DND-41 (cell line): ENCODE results near the gene TRIM65.

Experiments used
- EZH2 ChIP-seq: IDR thresholded peaks from 3 replicates; pipeline ENCODE4 v1.6.1; 2012; ENCODE audit warnings: borderline replicate concordance, low read depth, mild to moderate bottlenecking, moderate library complexity, low read length, inconsistent platforms; ENCODE audit not compliant: severe bottlenecking
- TF ChIP-seq, protein P1 (sequence below): IDR thresholded peaks from 2 replicates; pipeline ENCODE4 v1.5.1; 2012; ENCODE audit warnings: borderline replicate concordance, low read length, moderate library complexity, mild to moderate bottlenecking; ENCODE audit not compliant: poor library complexity, severe bottlenecking; ENCODE audit errors: extremely low read depth

DNA sequence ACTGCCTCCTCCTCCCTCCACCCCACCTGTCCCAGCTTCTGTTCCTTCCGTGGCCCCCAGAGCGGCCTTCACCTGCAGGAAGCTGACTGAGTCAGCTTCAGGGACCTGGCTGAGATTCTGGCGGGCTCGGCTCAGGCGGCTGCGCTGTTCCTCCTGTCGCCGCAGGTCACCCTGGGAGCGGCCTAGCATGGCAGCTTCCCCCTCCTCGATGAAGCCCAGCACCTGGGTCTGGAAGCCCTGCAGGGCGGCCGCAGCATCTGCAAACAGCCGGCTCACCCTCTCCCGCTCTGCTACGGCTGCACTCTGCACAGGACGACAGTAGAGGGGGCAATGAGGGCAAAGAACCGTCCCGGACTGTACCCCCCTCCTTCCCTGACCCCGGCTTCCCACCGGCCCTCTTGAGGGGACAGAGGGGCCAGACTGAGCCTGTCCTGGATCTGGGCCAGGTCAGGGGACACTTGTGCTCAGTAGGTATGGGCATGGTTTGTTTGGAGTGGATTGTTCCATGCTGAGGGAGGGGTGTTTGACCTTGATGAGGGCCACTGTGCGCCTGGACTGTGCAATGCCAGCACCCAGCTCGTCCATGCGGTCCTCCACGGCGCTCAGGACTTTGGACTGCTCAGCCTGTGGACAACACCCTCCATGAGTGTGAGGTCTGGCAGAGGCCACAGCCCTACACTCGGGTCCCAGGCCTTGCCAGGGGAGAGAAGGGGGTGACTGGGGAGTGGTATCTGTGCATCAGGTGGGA is 20.4 kb downstream of the TRIM65 start:
- TF ChIP-seq, protein P1, sequence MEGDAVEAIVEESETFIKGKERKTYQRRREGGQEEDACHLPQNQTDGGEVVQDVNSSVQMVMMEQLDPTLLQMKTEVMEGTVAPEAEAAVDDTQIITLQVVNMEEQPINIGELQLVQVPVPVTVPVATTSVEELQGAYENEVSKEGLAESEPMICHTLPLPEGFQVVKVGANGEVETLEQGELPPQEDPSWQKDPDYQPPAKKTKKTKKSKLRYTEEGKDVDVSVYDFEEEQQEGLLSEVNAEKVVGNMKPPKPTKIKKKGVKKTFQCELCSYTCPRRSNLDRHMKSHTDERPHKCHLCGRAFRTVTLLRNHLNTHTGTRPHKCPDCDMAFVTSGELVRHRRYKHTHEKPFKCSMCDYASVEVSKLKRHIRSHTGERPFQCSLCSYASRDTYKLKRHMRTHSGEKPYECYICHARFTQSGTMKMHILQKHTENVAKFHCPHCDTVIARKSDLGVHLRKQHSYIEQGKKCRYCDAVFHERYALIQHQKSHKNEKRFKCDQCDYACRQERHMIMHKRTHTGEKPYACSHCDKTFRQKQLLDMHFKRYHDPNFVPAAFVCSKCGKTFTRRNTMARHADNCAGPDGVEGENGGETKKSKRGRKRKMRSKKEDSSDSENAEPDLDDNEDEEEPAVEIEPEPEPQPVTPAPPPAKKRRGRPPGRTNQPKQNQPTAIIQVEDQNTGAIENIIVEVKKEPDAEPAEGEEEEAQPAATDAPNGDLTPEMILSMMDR = no peak
- no peak for TF ChIP-seq EZH2
